Ramos (cell line): Measurements from ENCODE around the gene TPGS1.

Experiments used
- in situ Hi-C: fragments of 300-500 bp; cut with MboI; formaldehyde crosslinking; loops from one replicate; pipeline ENCODE4 v1.14.3; 2022; ENCODE audit warnings: low sequenced_read_pairs; ENCODE audit not compliant: unreplicated experiment

Gene TPGS1

DNA sequence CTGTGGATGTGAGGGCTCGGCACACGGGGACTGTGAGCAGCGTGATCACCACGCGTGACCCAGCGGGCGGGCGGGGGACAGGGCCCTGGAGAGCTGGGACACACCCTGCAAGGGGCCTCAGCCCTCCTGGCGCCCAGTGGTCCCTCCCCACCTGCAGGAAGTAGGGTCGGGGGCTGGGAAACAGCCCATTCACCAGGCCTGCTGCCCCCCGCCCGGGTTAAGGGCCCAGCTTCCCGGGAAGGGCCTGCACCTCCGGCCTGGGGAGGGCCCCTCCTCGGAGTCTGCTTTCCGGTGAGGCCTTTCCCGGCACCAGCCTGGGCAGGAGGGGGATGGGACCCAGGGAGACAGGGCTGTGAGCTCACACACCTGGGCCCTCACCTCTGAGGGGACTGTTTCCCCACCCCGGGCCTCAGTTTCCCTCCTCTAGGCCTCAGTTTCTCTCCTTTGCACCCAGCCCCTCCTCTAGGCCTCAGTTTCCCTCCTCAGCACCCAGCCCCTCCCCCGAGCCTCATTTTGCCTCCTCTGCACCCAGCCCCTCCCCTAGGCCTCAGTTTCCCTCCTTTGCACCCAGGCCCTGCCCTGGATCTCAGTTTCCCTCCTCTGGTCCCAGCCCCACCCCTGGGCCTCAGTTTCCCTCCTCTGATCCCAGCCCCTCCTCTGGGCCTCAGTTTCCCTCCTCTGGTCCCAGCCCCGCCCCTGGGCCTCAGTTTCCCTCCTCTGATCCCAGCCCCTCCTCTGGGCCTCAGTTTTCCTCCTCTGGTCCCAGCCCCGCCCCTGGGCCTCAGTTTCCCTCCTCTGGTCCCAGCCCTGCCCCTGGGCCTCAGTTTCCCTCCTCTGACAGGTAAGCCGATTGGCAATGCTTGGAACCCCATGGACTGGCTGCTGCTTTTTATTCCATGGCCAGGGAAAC is 12.9 kb upstream of the TPGS1 start:
- in situ Hi-C loops = no loop called here

DNA sequence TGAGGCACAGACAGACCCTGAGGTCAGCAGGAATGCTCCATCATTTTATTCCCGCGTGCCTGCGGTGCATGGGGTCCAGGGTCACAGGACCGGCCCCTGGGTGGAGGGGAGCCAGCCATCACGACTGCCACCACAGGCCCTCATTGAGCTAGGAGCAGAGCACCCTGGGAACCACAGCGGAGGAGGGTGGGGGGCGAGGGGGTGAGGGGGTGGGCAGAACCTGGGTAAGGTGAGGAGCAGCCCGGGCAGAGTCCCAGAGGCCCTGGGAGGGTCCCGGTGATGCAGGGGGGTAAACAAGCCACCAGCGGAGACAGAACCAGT is 12.3 kb upstream of the TPGS1 start:
- in situ Hi-C loops = no loop called here

DNA sequence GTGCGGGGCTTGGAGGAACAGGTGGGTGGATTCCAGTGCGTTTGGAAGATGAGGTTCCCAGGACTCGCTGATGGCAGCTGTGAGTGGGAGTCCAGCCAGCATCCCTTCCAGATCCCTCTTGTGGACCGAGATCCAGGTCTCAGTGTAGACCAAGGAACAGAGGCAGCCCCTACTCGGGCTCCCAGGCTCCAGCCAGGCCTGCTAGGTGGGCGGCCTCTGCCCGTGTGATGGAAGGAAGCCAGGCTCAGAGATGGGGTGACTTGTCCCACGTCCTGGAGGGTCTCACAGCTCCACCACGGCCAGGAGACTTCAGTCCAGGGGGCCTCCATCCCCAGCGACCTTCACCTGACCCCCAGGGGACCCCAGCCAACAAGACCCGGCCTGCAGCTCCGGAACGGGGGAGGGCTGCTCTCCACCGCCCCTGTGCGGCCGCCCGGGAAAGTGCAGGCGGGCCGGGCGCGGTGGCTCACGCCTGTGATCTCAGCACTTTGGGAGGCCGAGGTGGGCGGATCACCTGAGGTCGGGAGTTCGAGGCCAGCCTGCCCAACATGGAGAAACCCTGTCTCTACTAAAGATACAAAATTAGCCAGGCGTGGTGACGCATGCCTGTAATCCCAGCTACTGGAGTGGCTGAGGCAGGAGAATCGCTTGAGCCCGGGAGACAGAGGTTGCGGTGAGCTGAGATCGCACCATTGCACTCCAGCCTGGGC is 11.7 kb upstream of the TPGS1 start:
- in situ Hi-C loops = no loop called here

DNA sequence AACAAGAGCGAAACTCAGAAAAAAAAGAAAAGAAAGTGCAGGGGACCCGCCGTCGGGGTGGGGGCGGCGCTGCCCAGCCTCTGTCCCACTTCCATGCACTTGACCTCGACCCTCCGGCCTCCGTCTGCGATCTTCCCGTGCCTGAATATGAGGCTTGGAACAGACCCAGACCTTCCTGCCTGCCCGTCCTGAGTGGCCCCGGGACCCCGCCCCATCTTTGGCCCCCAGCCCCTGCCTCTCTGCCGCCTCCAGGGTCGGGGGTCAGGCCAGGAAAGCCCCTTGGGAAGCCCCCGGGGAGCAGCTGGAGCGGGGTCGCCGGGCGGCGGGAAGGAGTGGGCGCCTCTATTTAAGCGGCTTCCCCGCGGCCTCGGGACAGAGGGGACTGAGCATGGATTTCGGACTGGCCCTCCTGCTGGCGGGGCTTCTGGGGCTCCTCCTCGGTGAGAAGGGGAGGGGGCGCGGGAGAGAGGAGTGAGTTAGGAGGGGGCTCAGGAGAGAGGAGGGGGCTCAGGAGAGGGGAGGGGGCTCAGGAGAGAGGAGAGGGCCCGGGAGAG is 11.1 kb upstream of the TPGS1 start, which contains the start of gene MADCAM1:
TSS of gene MADCAM1 (plus strand) at position 375 of the 554 bp plus-strand sequence. CDS start at position 389, 14 bp downstream.
- in situ Hi-C loops = no loop called here

DNA sequence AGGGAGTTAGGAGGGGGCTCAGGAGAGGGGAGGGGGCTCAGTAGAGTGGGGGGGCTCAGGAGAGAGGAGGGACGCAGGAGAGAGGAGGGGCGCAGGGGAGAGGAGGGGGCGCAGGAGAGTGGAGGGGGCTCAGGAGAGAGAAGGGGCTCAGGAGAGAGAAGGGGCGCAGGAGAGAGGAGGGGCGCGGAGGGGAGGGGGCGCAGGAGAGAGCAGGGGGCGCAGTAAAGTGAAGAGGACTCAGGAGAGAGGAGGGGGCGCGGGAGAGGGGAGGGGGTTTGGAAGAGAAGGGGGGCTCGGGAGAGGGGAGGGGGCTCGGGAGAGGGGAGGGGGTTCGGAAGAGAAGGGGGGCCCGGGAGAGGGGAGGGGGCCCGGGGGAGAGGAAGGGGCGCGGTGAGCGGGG is 10.3 kb upstream of the TPGS1 start:
- in situ Hi-C loops = no loop called here

DNA sequence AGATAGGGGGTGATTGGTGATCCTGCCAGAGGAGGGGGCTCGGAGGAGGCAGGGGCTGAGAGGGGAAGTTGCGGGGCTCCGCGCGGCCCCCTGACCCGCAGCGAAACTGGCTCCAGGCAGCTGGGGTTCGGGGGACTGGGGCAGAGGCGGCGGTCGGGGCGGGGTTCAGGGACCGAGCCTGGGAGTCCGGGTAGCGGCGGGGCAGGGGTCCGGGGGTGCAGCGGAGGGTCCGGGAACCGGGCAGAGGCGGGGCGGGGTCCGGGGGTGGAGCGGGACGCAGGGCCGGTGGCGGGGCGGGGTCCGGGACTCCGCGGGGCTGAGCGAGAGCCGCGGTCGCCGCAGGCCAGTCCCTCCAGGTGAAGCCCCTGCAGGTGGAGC is 9.8 kb upstream of the TPGS1 start:
- in situ Hi-C loops = no loop called here

DNA sequence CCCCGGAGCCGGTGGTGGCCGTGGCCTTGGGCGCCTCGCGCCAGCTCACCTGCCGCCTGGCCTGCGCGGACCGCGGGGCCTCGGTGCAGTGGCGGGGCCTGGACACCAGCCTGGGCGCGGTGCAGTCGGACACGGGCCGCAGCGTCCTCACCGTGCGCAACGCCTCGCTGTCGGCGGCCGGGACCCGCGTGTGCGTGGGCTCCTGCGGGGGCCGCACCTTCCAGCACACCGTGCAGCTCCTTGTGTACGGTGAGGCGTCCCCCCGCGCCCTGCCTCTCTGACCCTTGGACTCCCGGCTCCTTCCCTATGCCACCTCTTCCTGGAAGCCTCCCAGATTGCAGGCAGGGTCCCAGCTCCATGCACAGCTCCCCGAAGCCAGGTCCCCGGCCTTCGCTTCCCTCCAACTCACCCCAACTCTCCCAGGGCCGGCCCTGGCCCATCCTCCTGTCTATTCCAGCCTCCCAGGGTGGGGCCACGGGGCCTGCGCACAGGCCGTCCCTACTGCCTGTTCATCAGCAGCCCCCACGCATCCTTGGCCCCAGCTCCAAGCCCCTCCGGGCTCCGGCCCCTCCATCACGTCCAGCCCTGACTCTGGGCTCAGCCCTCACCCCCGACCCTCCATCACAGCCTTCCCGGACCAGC is 9.3 kb upstream of the TPGS1 start:
- in situ Hi-C loops = no loop called here

DNA sequence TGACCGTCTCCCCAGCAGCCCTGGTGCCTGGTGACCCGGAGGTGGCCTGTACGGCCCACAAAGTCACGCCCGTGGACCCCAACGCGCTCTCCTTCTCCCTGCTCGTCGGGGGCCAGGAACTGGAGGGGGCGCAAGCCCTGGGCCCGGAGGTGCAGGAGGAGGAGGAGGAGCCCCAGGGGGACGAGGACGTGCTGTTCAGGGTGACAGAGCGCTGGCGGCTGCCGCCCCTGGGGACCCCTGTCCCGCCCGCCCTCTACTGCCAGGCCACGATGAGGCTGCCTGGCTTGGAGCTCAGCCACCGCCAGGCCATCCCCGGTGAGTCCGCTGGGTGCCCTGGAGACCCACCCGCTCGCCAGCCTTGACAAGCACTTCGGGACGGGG is 8.8 kb upstream of the TPGS1 start:
- in situ Hi-C loops = no loop called here

DNA sequence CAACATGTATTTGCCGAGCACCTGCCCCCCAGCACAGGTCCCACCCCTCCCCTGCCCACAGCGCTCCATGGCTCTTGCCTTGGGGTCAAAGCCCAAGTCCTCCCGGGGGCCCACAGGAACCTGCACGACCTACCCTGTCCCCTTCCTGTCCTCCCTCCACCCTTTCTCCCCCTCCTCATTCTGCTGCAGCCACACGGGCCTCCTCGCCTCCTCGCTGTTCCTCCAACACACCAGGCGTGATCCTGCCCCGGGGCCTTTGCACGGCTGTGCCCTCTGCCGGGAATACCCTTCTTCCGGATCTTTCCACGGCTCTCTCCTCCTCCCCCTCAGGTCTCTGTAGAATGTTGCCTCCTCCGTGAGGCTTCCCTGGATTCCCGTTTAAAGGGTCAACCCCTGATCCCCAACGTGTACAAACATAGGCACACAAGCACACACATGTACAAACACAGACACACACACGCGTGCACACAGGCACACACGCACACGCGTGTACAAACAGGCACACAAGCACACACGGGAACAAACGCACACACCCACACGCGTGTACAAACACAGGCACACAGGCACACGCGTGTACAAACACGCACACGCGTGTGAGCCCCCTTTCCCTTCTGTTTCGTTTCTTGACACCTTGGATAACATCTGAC is 8.2 kb upstream of the TPGS1 start:
- in situ Hi-C loops = no loop called here

DNA sequence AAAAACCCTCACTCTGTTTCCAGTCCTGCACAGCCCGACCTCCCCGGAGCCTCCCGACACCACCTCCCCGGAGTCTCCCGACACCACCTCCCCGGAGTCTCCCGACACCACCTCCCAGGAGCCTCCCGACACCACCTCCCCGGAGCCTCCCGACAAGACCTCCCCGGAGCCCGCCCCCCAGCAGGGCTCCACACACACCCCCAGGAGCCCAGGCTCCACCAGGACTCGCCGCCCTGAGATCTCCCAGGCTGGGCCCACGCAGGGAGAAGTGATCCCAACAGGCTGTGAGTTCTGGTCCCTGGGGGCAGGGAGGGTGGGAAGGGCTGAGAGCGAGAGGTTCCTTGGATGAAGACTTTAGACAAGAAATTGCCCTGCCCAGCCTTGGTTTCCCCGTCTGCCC is 5.7 kb upstream of the TPGS1 start:
- in situ Hi-C loops = no loop called here

DNA sequence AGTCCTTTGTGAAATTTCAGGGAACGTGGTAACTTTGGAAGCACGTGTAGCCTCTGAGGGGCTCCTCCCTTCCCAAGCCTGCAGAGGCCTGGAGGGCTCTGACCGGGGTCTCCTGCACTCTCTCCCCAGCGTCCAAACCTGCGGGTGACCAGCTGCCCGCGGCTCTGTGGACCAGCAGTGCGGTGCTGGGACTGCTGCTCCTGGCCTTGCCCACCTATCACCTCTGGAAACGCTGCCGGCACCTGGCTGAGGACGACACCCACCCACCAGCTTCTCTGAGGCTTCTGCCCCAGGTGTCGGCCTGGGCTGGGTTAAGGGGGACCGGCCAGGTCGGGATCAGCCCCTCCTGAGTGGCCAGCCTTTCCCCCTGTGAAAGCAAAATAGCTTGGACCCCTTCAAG is 2.7 kb upstream of the TPGS1 start:
- in situ Hi-C loops = no loop called here

DNA sequence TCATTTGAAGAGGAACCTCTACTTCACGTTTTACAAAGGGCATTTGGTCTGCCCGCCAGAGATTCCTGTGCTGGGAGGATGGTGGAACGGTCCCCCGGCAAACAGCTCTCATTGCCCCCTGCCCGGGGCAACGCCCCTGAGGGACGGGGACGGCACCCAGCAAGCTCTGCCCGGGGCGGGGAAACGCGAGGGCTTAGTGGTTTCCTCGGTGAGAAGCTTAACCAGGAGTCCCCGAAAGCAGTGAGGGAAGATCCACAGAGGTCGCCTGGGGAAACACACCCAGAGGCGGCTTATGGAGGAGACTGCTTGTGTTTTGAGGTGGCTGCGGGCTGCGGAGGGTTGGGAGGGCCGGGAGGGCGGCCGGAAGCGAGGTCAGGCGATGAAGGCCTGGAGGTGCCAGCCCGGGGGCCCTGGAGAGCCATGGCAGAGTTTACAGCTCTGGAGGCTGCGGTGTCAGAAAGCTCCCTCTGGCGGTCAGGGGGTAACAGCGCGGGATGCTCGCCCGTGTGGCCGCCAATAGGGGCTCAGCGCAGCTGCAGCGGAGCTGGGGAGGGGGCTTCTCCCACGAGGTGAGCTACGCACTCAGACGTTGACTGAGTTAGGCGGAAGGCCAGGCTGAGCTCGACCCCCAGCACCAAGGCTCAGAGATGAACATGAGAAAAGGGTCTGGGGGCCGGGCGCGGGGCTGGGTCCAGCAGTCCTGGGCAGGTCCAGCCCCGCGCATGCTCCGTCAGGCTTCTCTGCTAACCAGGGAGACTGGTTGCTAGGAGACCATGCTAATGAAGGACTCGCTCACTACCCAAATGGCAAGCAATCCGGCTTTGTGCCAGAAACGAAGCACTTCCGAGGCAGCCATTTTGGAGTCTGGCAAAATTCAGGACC is 652 bp upstream of the TPGS1 start:
- in situ Hi-C loops = no loop called here

DNA sequence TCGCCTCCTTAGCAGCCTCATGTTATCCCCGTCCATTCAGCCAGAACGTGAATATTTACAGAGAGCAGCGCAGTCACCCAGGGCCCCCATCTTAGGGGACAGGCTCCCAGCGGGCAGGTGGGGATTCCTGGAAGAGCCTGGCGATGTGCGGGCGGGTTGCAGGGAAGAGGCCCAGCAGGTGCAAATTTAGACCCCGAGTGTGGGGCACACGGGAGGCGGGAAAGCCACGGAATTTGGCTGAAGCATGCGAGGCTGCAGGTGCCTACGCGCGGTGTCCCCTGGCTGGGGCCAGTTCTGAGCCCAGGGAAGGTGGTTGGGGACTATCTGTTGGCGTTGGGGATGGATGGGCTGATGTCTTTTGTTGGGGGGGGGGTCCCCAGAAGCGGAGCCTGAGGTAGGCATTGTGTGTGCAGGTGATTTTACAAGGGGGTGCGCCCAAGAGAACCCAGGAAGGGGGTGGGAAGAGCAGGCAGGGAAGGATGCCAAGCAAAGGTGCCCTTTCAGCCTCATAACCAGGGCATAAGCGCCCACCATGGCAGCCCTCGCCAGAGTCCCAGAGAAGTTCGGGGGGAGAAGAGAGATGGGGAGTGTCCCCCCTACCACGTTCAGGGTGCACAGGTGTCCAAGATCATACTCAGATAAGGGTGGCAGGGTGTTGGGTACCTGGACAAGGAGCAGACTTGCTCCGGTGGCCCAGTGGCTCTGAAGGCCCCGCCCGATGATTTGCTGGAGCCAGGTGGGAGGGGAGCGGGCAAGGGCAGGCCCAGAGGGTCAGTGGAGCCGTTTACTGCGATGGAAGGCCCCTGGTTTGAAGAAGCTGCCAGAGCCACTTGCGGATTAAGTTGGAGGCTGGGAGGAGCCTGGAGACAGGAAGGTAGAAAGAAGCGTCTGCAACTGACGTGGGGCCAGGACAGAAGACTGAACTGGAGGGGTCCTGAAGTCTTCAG is 1.2 kb downstream of the TPGS1 start:
- in situ Hi-C loops = no loop called here

DNA sequence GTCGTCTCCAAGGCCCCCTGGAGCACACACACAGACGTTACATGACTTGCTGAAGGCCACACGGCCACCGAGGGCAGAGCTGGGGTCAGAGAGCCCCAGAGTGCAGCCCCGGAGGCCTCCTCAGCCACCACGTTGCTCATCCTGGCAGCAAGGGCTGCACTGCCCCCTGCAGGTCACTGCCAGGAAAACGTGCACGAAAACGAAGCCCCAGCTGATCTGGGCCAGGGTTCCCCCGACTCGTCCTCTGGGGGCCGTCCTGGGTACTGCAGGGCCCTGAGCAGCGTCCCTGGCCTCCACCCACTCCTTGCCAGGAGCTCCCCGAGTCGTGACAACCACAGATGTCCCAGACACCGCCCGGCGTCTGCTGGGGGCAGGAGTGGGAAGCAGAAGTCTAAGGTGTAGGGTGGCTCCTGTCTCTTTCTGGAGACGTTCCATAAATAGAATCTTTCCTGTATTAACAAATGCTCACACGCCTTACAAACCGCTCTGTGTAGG is 3.4 kb downstream of the TPGS1 start:
- in situ Hi-C loops = no loop called here

DNA sequence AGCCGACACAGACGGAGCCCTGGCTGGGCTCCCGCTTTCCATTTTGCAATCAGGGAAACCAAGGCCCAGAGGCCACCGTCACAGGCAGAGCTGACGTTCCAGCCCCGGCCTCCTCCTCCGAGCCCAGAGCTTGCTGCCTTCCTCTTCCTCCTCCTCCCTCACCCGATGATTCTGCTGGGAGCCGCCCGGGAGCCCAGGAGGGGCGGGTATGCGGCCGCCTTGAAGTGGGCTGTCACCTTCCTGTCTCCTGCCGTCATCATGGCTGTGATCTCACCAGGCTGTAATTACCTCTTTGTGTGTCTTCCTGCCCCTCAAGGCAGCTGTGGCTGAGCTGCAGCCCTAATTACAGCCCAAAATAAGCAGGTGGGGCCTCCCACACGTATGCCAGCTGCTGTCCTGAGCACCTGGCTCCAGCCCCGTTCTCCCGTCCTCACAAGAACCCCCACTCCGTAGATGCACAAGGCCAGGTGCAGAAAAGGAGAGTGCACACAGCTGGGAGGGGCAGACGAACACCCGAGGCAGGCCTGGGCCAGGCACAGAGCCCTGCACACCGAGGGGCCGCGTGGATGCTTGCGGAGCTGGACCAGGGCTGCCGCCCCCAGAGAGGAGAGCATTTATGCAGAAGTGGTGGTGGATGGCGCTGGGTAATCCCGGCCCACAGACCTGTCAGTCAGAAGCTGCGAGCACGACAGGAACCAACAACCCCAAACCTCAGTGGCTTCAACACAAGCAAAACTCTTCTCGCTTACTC is 4.0 kb downstream of the TPGS1 start:
- in situ Hi-C loops = no loop called here

DNA sequence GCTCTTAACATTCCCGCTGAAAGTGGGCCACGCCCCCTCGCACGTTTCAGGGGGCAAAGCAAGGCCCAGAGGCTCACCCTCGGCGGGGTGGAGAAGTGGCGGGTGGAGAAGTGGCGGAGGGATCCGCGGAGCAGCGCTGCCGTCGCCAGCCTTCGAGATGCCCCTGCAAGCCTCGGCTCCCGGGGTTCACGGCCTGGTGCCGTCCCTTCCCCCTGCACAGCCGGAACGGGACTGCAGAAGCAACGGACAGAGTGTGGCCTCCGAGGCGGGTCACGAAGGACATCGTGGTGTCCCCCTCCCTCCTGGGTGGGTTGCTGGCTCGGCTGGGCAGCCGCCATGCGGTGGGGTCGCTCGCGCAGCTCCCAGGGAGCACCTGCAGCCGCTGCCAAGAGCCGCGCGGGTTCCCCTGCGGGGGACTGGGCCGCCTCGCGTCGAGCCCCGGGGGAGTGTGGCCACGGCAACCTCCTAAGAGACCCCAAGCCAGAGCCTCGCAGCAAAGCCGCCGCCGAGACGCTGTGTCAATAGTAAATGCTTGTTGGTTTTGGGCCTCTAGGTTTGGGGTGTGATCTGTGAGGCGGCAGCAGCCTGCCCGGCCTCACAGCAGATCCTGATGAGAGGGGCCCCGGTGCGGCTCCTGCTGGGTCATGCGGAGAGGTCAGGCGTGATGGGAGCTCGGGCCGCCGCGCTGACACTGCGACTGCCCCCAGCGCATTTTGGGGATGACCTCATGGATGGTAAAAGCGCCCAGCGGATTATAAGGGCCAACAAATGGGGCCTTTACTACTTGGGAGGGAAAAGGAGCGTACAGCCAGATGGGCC is 5.5 kb downstream of the TPGS1 start:
- in situ Hi-C loops = no loop called here
